LNCAP (cell line): Measurements from ENCODE around the gene DLL1.

Source experiments
- TF ChIP-seq, protein P1 (sequence below): fragments of 450-650 bp; IDR thresholded peaks from 2 replicates; pipeline ENCODE4 v1.5.1; 2017; ENCODE audit warnings: mild to moderate bottlenecking

The DLL1 gene

GRCh38 chr6:170283212-170284081, 7.4 kb downstream of the DLL1 start:
- TF ChIP-seq, protein P1, sequence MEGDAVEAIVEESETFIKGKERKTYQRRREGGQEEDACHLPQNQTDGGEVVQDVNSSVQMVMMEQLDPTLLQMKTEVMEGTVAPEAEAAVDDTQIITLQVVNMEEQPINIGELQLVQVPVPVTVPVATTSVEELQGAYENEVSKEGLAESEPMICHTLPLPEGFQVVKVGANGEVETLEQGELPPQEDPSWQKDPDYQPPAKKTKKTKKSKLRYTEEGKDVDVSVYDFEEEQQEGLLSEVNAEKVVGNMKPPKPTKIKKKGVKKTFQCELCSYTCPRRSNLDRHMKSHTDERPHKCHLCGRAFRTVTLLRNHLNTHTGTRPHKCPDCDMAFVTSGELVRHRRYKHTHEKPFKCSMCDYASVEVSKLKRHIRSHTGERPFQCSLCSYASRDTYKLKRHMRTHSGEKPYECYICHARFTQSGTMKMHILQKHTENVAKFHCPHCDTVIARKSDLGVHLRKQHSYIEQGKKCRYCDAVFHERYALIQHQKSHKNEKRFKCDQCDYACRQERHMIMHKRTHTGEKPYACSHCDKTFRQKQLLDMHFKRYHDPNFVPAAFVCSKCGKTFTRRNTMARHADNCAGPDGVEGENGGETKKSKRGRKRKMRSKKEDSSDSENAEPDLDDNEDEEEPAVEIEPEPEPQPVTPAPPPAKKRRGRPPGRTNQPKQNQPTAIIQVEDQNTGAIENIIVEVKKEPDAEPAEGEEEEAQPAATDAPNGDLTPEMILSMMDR = no peak

DNA sequence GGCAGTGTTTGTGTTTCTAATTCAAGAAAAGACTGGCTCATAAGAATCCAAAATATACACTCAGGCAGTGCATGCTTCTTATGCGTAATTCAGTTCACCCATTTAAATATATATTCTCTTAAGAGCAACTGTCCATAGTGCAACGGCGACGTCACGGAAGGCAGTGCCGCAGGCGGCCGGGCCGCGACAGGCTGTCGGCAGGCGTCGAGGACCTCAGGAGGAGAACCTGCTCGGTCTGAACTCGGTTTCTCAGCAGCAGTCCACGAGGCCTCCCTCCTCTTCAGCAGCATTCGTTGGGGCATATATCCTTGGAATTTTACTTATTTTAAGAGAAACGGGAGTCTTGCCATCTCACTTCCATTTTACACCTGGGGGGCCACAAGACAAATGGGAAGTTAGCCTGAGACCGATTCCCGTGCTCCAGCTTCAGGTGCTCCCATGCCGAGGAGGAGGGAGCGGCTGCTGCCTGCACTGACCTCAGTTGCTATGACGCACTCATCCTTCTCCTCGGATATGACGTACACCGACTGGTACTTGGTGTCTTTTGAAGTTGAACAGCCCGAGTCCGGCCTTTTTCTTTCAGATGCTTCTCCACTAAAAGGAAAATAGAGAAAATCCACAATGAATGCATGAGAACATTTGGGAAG, 8.2 kb downstream of the DLL1 start:
- TF ChIP-seq, protein P1 = no peak

- TF ChIP-seq, protein P1 = no peak
Measured at GRCh38 chr6:170281331-170282292, 9.3 kb downstream of the DLL1 start.

GRCh38 chr6:170280689-170281045, 10.2 kb downstream of the DLL1 start:
- TF ChIP-seq, protein P1 = no peak

DNA sequence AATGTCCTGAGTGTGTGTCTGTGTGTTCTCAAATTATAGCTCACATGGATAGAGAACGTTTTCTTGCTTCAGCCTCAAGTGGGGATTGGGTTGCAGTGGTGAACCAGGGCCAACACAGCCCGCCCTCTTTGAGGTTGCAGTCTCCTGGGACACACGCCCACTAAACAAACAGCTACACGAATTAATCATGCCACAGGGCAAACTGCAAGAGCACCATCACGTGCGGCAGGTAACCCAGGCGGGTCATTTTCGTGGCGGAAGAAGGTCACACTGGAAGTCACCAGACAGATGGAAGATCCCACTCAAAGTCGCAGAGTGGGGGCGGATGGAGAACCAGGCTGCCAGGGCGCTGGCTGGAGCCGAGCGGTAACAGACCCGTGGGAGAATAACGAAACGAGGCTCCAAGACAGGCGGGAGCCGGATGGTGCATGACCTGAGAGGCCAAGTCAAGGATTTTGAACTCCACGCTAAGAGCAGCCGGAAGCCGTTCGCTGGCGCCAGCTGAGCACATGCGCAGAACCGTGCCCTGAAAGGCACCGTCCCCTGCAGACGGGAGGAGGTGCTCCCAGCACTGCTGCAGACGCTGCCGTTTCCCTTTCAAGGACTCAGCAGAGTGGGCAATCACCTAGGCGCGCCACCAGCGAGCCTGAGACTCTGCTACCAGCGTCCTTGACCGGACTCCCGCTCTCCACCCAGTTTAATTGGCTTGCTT, 10.7 kb downstream of the DLL1 start:
- TF ChIP-seq, protein P1 = no peak

DNA sequence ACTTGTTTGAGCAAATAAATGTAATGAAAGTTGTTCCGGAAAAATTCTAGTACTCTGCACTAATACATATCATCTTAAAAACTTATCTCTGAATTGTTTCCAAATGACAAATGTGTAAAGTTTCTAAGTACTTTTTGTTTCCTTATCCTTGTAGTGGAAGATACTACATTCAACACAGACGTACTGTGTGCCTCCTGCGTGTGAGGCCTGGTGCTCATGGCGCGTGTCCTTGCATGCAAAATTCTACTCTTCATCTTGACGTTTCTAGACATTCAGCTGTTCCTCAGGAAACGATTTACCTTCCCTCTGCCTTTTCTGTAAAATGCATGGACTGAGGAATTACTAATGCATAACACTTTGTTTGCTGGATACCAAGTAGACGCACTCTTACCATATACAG, 11.5 kb downstream of the DLL1 start:
- TF ChIP-seq, protein P1 = no peak

GRCh38 chr6:170278743-170279094, 12.2 kb downstream of the DLL1 start:
- TF ChIP-seq, protein P1 = no peak
